Measurements from ENCODE around the gene GRIP2.

GRIP2 gene

DNA sequence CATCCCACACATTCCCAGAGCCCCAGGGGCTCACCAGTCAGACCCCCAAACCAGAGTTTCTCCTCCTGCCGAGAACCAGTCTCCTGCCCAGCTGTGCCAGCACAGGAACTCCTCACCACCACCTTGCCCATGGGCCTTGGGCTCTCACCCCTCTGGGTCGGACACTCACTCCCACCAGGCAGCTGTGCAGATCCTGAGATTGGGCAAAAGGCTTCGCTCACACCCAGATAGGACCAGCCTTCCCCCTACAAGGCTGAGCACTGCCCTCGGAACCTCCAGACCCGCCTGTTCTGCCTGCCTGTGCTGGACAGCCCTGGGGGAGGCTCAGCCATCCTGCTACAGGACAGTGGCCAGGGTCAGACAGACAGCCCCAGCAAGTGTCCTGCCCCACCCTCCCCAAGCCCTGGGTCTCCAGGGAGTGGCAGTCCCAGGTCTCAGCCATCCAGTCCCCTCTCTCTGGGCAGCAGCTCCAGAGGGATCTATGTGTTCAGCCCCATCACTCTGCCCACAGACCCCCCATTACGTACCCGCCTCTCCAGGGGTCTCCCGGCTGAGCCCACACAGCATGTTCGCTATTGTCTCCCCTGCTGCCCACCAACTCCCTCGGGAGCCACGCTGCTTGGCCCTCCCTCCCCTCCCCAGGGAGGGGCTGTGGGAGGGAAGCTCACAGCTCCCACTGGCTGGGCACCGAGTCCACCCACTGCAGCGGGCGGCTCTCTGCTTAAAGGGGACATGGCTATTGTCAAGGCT, at the start of gene GRIP2:
TSS of gene GRIP2 (minus strand) at position 601 of the 750 bp plus-strand sequence. CDS start at position 567, 34 bp downstream.
- DNase-seq, result no peak

DNA sequence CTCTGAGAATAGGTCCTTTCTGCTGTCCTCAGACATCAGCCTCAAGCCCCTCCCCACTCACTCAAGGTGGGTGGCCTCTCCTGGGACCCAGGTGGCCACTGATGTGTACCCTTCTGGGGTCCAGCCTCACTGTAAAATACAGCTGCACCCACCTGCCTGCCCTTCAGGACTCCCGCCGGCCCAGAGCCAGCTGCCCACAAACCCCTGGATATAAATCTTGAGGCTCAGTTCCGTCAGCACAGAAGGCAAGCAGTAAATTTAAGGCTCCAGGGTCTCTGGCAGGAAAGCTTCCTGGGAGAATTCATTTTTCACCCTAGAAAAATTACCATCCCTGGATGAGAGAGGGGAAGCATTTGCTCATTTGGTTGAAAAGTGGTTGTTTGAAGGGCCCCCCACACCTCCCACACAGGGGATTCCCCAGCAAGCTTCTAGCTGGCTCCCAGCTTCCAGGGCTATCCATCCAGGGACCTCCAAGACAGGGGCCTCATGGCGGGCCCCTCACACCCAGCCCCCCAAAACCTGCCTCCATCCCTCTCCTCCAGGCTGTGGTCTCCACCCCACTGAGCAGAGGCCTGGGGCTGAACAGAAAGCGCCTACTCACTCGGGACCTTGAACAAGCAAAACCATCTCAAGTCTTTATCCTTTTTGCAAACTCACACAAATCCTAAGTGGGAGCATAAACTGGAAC, 48.4 kb upstream of the GRIP2 start:
- no peak for DNase-seq

DNA sequence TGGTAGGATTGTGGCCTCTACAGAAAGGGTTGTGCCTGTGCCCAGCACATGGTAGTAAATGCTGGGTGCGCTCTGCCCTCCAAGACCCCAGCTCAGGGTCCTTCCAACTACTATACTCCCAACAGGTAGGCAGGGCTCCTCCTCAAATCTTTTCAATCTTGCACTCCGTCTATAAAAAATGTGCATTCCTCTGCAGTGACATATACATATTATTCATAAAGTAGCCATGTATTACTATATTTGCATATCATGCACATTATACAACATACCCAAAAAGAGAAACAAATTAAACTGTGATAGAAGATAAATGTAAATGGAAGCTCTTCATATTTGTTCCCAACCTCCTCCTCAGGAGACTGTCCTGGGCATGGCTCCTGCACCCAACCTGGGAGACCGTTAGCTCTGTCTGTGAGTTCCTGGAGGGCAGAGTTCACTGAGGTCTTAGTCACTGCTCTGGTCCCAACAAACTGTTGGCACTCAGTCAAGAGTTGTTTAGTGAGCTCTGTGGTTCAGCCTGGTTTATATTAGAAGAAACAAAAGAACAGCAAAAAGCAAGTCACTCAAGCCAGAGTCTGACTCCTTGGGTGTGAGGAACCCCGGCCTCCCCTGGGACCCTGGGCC, 47.7 kb upstream of the GRIP2 start:
- no peak for DNase-seq

DNA sequence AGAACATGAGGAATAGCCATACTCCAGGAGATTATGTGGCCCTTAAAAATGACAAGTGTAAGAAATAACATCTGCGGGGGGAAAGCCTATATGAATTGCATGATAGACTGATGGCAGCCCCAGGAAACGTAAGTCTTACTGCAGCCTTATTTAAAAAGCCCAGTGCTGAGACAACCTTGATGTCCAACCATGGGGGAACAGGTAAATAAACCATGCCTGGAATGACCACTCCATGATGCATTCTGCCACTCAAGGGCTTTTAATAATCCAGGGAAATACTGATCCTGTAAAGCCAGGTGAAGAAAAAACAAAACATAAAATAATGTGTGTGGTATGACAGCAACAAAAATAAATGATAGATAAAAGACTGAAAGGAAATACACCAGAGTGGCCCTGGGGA, 46.5 kb upstream of the GRIP2 start:
- DNase-seq, result no peak

DNA sequence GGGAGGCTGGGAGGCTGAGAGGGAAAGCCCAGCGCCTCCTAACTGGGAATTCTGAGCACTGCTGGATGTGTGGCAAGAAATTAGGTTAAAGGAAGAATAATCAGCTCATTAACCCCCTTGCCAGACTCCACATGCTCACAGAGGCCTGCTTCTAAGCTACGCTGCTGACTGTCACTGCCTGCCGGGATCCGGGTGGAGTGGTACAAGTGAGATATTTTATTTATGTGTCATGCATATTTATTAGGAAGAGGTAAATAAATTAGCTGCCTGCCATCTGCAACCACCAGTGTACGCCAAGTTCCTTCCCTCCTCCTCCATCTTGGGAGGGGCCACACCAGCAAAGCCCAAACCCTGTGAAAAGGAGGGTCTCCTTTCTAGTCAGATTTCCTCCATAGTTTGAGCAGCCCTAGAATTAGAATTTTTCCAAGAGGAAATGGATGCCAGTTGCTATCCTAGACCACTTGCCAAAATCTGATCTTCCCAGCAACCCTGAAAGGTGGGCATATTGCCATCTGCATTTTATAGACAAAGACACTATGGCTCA, 43.5 kb upstream of the GRIP2 start:
- DNase-seq, result peak; percentile 34

DNA sequence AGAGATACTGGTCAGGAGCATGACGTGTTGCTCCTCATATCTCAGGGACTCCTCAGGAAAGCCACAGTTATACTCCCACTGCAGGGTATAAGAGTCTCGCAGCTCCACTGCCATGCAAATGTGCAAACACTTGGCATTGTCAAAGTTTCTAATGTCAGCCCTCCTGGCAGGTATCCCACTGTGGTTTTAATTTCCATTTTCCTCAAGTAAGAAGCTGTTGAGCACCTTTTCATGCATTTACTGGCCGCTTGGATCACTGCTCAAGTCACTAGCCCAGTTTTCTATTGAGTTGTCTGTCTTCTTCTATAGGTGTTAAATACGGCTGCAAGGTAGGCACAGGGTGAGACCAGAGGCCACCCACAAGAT, 41.9 kb upstream of the GRIP2 start:
- DNase-seq, result no peak

DNA sequence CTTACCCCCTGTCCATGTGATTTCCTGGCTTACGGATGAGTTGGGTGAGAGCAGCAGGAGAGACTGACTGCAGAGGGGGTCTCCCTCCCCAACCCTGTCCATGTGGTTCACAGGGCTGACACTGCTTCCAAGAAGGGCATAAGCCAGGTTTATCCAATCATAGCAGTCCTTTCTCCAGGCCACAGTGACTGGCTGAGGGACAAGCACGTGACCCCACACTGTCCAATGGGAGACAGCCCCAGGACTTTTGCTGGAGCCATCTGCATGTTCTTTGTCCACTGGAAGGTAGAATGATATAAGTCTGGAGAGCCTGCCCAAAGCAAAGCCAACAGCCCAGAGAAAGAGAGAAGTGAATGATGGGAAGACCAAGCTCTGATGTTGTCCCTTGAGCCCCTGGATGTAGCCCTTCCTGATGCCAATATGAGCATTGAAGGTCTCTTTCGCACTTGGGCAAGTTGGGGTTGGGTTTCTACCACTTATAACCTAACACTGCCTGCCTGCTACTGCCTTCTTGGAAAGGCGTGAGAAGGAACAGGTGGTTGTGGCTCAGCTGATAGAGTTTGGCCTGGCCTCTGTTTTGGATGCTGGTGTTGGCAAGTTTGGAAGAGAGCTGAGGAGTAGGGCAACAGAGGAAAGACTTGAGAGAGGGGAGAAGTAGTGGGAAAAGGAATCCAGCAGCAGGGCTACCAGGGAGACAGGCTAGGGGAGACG, 41.3 kb upstream of the GRIP2 start:
- DNase-seq, result no peak

DNA sequence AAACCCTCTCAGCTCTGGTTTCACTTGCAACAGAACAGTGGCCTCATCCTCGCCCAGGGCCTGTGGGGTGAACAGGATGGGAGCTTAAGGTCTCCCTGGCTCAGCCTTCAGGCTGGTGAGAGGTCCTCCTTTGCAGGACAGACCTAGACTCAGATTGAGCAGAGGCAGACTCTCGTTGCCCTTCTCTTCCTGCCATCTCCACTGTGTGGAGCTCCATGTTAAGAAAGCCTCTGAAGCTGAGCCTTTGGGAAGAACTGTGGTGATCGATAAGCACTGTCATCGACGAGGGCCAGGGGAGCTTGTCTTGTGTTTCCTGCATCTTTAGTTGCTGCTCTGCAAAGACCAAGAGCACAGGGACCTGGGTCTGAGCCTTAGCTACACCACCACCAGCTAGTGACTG, 37.8 kb upstream of the GRIP2 start:
- no peak for DNase-seq

DNA sequence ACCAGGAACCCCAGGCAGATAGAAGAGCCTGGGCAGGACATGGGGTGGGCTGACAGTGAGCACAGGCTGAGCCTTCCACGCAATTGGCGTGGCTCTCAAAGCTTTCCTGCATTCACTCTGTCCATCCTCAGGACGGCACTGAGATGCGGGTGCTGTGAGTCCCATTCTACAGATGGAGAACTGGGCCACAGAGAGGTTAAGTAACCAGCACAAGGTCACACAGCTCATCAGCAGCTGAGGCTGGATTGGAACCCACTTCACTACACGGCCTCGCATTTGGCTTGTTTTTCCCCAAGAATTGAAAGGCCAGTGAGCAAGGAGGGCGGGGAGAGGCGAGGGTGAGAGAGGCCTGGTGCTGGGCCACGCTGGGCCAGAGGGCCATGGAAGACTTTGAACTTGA, 36.0 kb upstream of the GRIP2 start:
- DNase-seq, result no peak

DNA sequence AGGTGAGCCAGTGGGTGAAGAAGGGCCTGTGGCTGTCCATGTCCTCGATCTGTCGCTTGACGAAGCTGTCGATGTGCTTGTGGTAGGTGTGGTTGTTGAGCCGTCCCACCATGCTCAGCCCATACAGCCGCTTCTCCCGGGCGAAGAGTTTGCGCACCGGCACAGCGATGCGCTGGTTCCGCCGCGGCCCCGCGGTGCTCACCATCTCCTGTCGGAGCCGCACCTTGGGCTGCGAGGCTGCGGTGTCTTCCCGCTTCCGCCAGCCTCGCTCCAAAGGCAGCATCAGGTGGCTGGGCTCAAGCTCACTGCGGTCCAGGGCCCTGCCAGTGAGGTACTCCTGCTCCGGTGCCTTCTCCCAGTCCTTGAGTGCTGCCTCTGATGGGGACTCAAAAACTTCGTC, 34.0 kb upstream of the GRIP2 start:
- no peak for DNase-seq

DNA sequence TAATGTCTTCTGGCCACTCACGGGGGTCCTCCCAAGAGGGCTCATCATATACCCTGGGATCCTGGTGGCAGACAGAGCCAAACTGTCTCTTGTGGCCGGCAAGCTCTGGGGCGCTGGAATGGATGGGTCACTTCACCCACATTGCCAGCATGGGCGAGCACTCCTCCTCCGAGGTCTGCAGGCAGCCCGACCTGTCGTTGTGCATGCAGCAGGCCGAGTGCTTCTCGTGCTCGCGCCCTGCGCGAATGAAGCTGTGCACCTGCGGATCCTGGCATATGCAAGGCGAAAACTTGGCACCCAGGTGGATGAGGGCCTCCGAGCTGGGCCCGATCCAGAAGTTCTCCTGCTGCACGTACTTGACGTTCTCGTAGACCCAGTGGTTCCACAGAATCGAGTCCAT, 33.6 kb upstream of the GRIP2 start:
- DNase-seq, result no peak

DNA sequence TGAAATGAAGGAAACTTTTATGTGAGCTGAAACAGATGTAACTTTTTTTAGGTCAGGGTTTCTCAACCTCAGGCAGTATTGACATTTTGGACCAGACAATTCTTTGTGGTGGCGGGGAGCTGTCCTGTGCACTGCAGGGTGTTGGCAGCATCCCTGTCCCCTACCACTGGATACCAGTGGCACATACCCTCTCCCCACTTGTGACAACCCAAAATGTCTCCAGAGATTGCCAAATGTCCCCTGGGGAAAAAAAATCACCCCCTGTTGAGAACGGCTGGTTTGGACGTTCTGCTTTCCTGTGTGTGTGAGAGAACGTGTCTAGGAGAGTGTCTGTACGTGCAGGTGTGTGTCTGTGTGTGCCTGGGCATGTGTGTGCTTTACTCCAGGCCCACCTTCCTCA, 30.7 kb upstream of the GRIP2 start:
- DNase-seq, result no peak

DNA sequence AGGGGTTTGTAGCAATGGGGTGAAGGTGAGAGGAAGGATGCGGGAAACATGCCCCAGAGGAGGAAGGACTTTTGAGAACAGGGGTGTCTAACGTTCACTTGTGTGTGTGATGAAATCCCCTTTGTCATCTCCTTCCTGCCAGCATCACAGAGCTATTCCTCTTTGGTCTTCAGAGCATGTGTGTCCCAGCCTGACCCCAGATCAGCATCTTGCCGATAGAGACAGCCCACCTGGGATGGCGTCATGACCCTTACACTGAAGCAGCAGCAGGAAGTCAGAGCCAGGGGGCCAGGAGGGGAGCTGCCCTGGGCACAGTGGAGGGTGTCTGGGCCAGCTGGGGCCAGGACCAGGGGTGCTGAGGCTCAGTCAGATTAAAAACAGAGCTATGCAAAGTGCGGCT, 29.9 kb upstream of the GRIP2 start:
- no peak for DNase-seq

DNA sequence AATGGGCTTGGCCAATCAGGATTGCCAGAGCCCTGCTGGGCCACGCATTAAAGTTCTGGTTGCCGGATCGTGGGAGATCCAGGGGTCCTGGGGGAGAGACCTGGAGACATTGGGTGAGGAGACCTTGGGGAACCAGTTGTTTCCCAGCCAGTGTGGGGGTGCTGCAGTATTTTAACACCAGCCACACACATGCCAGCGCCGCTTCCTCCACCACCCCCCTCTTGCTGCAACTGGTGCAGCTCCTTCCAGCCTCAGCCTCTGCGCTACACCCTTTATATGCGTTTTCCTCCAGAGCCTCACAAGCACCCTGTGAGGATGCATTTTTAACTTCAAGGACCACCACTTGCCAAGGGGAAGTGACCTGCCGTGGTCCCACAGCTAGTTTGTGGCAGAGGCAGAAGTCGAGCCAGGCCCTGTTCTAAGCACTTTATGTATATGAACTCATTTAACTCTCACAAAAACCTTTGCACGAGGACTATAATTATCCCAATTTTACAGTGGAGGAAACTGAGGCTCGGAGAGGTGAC, 29.4 kb upstream of the GRIP2 start:
- DNase-seq, result no peak

DNA sequence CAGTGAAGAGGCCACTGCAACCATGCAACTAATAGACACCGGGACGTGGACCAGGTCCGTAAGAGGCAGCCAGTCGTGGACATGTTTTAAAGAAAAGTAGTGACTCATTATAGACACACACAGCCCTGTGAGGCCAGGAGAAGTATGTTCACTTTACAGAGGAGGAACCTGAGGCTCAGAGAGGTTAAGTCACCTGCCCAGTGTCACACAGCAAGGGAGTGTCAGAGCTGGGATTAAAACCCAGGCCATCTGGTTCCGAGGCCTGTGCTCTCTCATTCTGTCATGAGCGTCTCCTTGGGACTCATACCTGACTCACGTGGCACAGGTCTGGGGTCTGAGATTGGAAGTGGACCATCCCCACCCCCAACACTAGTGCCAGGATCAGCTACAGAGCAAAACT, 28.1 kb upstream of the GRIP2 start:
- no peak for DNase-seq

DNA sequence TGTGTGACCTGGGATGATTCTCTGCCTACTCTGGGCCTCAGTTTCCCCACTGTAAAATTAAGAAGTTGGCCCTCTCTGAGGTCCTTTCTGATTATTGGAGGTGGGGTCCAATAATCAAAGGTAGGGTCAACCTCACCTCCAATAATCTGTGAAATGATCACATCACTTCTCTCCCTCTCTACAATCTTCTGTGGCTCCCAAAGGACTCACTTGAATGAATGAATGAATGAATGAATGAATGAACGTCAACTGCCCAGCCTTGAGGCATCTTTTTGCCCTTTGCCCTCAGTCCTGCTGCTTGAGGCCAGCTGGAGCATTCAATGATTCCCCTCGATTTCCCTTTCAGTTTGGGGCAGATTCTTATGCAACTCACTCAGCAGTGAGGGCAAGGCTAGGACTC, 26.7 kb upstream of the GRIP2 start:
- no peak for DNase-seq

DNA sequence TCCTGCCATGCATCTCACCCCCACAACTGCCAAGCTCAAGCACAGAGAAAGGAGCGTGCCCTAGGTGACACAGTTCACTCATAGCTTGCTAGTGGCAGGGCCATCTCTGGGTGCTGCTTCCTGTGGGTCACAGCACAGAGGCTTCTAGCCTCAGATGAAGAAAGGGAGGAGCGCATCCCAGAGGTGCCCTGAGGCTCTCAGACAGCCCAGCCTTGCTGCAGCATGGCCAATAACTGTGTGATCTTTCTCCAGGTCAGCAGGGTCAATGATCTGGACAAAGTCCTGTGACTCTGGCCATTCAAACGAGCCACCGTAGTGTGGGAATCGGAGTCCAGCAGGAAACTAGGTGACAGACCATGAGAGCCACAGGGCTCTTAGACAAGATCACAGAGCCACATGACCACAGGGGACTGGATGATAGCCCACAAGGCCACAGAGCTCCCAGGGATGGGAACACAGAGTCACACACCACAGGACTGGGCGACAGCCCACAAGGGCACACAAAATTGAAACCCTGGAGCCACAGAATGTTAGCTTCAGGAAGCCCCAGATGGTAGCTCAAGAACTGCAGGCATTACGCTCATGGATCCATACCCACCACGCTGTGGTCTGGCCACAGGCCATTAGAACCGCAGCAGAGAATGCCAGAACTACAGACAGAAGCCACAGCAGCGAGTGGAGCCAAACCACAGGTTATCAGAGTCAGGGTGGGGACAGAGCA, 25.9 kb upstream of the GRIP2 start:
- no peak for DNase-seq

DNA sequence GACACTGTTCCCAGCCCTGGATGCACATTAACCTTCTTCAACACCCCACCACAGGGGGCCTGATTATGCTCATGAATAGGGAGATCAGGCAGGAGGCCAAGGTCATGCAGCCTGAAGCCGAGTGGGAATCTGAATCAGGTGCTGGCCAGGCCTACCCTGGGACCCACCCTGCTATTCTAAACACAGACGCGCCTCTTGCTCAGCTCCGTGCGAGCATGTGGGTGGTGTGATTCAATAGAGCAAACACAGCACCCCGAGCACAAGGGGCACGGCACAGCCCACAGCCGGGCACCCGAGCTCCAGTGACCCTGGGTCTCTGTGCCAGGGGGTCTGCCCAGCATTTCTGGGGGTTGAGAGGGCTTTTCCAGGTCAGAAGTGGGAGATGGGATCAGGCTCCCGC, 24.6 kb upstream of the GRIP2 start:
- no peak for DNase-seq

DNA sequence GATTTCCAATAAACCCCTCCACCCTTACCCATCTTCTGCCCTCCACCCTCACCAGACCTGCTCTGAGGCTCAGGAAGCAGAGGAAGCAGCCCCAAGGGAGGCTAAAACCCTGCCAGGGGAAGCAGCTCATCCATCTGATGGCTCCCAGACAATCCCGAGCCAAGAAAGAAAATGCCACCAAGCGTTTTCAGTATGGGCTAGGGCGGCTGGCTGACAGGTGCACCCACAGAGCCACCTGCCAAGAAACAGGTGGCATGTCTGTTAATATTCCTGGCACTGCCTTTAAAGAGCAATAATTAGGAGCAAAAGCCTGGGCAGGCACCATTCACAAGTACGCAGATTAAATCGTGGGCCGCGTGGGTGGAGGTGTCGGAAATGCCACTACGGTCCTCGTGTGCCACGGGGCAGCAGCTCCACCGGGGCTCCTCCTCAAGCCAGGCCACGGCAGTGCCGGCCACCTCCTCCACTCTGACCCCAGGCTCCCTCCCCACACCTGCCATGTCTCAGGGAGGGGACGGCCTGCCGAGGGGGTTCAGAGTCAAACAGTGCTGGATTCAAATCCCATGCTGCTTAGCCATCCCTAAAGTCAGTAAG, 23.9 kb upstream of the GRIP2 start:
- DNase-seq, result no peak

DNA sequence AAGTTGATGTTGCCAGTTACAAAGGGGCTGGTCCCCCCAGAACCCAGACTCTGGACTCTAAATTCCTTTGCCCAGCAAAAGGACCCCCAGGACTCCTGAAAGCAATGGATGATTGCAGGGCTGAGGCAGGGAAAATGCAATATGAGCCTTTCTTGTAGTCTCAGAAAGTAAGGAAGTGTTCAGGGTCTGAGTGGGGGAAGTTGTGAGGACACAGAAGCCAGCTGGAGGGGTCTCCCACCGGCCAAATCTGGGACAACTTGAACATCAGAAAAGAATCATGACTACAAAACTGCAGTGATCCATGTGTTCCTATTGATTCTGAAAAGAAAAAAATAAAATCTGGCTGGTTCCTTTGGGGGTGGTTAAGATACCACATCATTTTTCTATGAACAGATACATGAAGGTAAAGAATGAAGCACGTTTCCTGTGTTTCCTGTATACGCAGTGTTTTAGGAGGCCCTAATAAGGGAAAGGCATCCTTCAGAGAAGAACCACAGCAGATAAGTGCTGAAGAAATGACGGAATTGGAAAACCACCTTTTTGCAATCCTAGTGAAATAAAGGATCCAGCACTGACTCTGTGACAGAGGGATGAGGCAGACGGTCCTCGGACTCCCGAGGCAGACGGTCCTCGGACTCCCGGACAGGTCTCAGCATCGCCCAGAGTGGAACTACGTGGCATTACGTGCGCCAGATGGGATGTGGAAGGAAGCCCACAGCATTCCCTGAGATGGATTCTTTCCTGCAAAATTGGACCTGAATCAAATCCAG, 22.2 kb upstream of the GRIP2 start:
- no peak for DNase-seq

All from DMS 273 treated with DMSO at 0.1 percent for 48 hours (cell line).